HEK293T (cell line): ENCODE results near the gene AVPR2.

Experiments used
- BHLHE40 ChIP-seq: fragments of 450-650 bp; IDR thresholded peaks from 2 replicates; pipeline ENCODE4 v1.6.1; 2016; ENCODE audit warnings: mild to moderate bottlenecking, moderate library complexity, borderline replicate concordance
- CTBP1 ChIP-seq: fragments of 450-650 bp; IDR thresholded peaks from 2 replicates; pipeline ENCODE4 v1.6.1; 2016; ENCODE audit warnings: borderline replicate concordance
- ELF4 ChIP-seq: fragments of 450-650 bp; IDR thresholded peaks from 2 replicates; pipeline ENCODE4 v1.6.1; 2017; ENCODE audit warnings: antibody characterized with exemption
- FOXA1 ChIP-seq: fragments of 450-650 bp; IDR thresholded peaks from 2 replicates; pipeline ENCODE4 v1.6.1; 2016; ENCODE audit warnings: mild to moderate bottlenecking
- FOXK2 ChIP-seq: fragments of 450-650 bp; IDR thresholded peaks from 2 replicates; pipeline ENCODE4 v1.6.1; 2016; ENCODE audit warnings: mild to moderate bottlenecking
- FOXM1 ChIP-seq: fragments of 450-650 bp; IDR thresholded peaks from 2 replicates; pipeline ENCODE4 v1.6.1; 2017; ENCODE audit warnings: mild to moderate bottlenecking, borderline replicate concordance
- LEF1 ChIP-seq: fragments of 450-650 bp; IDR thresholded peaks from 2 replicates; pipeline ENCODE4 v1.6.1; 2017; ENCODE audit warnings: mild to moderate bottlenecking, borderline replicate concordance
- NFRKB ChIP-seq: fragments of 450-650 bp; IDR thresholded peaks from 2 replicates; pipeline ENCODE4 v1.6.1; 2016; ENCODE audit warnings: mild to moderate bottlenecking, moderate library complexity
- PKNOX1 ChIP-seq: fragments of 450-650 bp; IDR thresholded peaks from 2 replicates; pipeline ENCODE4 v1.6.1; 2016
- SP1 ChIP-seq: fragments of 450-650 bp; IDR thresholded peaks from 2 replicates; pipeline ENCODE4 v1.6.1; 2017
- SUZ12 ChIP-seq: fragments of 450-650 bp; IDR thresholded peaks from 2 replicates; pipeline ENCODE4 v1.6.1; 2016; ENCODE audit warnings: mild to moderate bottlenecking
- TARDBP ChIP-seq: fragments of 450-650 bp; IDR thresholded peaks from 2 replicates; pipeline ENCODE4 v1.6.1; 2016
- ZNF384 ChIP-seq: fragments of 450-650 bp; IDR thresholded peaks from 2 replicates; pipeline ENCODE4 v1.6.1; 2016

- no peak for TF ChIP-seq SUZ12
- TF ChIP-seq FOXM1 = no peak
- no peak for TF ChIP-seq ELF4
- no peak for TF ChIP-seq TARDBP
- TF ChIP-seq FOXK2 = no peak
- TF ChIP-seq ZNF384 = no peak
- no peak for TF ChIP-seq NFRKB
- no peak for TF ChIP-seq CTBP1
- TF ChIP-seq SP1 = no peak
- TF ChIP-seq PKNOX1 = no peak
- no peak for TF ChIP-seq BHLHE40
- TF ChIP-seq LEF1 = no peak
- TF ChIP-seq FOXA1 = no peak
Measured at GRCh38 chrX:153917869-153918268, 13.4 kb downstream of the AVPR2 start.
